DMS153 treated with DMSO at 0.1 percent for 48 hours (cell line): ENCODE results near the gene KCNE5.
"Not testable (repeated sequence)": the region's sequence is repeated elsewhere in the genome, so short reads cannot be mapped to it uniquely, and the experiment has no call there.

Experiments used
- DNase-seq: peaks from one replicate; lab custom pipeline; 2025; ENCODE audit not compliant: unreplicated experiment; lab: John Stamatoyannopoulos, UW

The KCNE5 gene, protein sequence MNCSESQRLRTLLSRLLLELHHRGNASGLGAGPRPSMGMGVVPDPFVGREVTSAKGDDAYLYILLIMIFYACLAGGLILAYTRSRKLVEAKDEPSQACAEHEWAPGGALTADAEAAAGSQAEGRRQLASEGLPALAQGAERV

DNA sequence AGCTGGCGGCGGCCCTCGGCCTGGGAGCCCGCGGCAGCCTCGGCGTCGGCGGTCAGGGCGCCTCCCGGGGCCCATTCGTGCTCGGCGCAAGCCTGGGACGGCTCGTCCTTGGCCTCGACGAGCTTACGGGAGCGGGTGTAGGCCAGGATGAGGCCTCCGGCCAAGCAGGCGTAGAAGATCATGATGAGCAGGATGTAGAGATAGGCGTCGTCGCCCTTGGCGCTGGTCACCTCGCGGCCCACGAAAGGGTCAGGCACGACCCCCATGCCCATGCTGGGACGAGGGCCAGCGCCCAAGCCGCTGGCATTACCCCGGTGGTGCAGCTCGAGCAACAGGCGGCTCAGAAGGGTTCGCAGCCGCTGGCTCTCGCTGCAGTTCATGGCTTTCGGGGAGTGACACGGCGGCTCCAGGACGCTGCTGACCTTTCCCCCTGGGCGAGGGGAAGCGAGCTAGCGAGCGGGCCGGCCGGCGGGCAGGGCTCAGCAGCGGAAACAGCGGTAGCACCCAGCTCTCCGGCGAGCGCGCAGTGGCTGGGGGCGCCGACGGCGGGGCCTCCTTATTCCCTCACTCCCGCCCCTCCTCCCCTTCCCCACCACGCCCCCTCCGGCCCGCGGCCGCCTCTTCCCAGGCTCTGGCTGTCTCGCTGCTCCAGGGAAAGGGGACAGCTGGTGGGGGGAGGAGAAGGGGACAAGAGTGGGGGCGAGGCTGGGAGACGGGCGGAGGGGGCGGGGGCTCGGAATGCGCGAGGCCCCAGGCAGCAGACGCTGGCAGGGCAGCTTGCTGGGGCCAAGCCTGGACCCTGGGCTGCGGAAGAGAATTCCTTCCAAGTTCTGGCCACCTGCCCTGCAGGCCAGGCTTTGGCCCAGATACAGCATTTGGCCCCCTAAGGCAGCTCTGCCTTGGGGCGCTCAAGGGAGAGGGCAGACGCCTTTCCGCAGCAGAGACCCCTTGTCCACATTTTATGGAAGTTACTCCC is at the start of gene KCNE5:
TSS of gene KCNE5 (minus strand) at position 532 of the 976 bp plus-strand sequence. CDS start at position 380, 152 bp downstream.
- no peak for DNase-seq

DNA sequence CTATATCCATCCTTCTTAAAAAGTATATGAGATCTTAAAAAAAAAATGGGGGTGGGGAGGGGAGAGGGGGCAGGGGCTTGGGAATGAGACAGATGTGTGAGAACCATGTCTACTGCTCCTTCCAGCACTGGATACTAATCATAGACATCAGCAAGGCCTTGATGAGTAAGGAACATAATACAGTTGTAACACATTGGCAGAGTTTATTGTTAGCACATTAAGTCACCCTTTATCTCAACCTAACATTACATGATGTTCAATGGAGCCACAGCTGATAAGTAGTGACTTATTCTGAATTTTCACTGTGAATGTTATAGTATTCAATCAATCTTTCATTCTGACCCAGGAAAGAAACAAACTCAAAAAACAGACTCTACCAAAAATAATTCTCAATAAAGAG is 47.3 kb upstream of the KCNE5 start:
- DNase-seq, result no peak

DNA sequence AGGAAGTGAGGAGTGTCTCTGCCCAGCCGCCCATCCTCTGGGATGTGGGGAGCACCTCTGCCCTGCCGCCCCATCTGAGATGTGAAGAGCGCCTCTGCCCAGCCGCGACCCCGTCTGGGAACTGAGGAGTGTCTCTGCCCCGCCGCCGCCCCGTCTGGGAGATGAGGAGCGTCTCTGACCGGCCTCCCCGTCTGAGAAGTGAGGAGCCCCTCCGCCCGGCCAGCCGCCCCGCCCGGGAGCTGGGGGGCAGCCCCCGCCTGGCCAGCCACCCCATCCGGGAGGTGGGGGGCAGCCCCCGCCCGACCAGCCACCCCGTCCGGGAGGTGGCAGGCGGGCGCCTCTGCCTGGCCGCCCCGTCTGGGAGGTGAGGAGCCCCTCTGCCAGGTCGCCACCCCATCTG is 46.2 kb upstream of the KCNE5 start:
- DNase-seq, result not testable (repeated sequence)

DNA sequence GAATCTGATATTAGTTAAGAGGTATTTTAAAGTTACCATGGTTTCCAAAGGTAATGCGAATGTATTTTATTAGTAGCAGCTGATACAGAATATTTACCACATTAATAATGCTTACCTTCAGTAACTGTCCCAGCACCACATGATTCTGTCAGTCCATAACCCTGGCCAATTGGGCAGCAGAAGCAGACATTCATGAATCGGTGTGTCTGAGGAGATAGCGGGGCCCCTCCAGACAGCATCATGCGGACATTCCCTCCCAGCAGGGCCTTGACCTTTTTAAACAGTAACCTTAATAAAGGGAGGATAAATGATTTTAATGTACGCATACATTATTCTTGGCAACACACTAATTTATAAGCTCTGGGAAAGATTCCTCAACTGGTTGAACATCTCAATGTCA is 43.0 kb upstream of the KCNE5 start:
- no peak for DNase-seq

DNA sequence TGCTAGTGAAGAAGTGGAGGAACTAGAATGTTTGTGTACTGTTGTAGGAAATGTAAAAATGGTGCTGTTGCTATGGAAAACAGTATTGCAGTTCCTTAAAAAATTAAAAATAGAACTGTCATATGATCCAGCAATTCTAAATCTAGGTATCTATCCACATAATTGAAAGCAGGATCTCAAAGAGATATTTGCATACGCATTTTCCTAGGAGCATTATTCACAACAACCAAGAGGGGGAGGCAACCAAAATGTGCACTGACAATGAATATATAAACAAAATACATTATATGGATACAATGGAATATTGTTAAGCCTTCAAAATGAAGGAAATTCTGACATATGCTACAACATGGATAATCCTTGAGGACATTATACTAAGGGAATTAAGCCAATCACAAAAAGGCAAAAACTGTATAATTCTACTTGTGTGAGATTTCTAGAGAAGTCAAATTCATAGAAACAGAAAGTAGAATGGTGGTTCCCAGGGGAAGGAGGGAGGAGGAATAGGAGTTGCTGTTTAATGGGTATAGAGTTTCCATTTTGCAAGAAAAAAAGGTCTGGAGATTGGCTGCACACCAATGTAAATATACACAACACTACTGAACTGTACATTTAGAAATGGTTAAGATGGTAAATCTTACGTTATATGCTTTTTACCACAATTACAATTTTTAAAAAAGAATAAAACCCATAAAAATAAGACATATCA is 35.6 kb upstream of the KCNE5 start:
- DNase-seq, result no peak

DNA sequence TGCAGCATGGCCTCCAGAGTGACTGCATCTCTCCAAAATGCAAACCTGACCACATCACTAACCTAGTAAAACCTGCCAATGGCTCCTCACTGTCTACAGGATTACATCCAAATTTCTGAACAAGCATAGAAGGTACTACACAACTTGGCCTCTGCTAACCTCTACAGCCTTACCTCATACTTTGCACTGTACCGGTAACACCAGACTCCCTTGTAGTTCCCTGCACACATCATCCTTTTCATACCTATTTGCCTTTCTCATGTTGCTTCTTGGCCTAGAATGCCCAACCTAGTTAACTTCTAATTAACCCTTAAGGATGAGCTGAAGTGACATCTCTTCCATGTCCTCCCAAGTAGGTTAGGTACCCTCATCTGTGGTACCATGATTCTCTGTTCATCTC is 33.4 kb upstream of the KCNE5 start:
- DNase-seq, result no peak

DNA sequence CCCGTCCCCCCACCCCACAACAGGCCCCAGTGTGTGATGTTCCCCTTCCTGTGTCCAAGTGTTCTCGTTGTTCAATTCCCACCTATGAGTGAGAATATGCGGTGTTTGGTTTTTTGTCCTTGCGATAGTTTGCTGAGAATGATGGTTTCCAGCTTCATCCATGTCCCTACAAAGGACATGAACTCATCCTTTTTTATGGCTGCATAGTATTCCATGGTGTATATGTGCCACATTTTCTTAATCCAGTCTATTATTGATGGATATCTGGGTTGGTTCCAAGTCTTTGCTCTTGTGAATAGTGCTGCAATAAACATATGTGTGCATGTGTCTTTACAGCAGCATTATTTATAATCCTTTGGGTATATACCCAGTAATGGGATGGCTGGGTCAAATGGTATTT is 32.4 kb upstream of the KCNE5 start:
- DNase-seq, result not testable (repeated sequence)

DNA sequence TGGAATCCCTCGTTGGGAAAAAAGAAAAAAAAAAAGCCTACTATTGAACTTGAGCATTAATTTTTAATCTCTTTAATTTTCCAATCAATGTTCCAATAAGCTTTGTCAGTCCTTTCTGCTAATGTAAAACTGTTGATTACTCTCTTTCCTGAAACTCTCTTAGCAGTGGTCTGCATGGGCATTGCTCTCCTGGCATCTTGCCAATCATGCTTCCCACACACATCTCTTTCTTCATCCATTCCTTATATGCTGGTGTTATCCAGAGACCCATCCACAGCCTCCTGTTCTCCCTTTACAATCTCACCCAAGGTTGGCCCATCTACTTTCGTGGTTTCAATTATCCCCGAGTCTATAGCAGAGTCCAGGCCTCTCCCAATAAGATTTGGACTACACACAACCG is 31.8 kb upstream of the KCNE5 start:
- DNase-seq, result no peak

DNA sequence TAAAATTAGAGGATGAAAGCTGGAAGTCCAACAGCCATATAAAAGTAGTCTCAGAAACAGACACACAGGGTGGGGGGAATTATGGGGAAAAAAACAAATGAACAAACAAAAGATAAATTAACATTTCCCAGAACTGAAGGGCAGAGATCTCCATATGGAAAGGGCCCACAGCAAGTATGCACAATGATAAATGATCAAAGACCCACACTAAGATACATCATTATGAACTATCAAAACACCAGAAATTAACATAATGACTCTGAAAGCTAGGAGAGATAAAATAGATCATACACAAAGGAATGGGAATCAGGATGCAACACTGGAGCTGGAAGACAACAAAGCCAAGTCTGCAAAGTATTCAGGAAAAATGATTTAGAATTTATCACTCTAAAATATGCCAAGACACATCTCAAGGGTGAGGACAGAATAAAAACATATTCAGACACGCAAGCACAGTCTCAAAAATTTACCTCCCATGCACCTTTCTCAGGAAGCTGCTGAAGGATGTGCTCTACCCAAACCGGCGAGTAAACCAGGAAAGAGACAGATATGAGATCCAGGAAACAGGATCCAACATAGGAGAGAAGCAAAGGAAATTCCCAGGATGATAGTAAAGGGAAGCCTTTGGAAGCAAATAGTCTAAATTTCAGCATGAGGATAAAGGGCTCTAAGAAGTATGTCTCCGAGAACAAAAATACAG is 30.7 kb upstream of the KCNE5 start:
- no peak for DNase-seq

DNA sequence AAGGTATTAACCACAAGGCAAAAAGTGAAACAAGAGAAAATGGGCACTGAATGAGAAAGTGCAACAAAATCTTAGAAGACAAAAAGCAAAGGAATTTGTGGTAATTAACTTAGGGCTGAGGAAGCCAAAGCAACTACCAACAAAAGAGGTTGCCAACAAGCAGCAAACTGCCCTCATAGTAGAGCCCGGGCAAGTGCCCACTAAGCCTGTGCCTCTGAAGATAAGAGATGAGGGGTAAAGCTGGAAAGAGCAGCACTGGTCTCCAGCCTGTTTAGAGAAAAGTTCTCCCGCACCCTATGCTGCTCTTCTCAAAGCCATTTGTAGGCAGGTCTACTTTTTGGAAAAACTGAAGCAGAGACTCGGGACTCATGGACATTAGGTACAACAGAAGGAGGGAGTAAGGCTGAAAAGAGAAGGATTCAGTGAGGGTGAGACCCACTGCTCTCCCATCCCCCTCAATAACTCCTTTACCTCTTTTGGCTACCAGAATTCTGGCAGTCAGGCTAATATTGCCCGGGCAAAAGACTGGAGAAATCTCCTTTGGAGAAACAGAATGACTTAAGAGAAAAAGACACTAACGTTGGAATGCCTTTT is 29.6 kb upstream of the KCNE5 start:
- no peak for DNase-seq

DNA sequence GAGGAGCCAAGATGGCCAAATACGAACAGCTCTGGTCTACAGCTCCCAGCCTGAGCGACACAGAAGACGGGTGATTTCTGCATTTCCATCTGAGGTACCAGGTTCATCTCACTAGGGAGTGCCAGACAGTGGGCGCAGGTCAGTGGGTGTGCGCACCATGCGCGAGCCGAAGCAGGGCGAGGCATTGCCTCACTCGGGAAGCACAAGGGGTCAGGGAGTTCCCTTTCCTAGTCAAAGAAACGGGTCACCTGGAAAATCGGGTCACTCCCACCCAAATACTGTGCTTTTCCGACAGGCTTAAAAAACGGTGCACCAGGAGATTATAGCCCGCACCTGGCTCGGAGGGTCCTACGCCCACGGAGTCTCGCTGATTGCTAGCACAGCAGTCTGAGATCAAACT is 19.7 kb upstream of the KCNE5 start:
- DNase-seq, result not testable (repeated sequence)

DNA sequence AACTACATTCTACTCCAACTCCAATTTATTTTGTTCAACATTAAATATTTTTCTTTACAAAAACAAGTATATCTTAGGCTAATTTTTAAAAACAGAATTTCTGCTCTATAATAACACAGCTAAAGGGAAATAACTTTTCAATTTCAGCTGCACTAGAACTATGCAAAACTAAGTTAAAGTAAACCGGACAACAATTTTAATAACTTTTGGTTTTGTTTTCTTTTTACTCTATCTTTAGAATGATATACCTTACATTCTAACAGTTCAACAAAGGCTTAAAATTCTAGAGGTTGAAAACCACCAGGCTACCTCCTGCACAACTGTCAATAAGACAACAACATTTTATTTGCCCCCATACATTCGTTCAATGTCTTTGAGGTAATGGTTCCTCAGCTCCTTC is 18.7 kb upstream of the KCNE5 start:
- DNase-seq, result no peak

DNA sequence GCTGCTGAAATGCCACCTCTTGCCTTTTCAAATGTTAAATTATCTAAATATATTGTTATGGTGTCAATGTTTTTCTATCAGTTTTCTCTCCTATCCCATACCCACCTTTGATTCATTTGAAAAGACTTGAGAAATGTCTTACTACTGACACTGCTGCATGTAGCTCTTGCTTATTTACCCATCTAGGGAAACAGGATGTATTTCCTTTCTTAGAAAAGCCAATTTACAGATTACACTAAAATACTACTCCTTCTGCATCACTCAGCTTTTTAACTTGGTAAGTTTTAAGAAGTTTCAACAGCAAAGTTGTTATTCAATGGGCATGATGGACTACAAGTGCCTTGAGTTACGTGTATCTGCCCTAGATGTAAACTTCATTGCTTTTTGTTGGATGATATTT is 13.2 kb upstream of the KCNE5 start:
- no peak for DNase-seq

DNA sequence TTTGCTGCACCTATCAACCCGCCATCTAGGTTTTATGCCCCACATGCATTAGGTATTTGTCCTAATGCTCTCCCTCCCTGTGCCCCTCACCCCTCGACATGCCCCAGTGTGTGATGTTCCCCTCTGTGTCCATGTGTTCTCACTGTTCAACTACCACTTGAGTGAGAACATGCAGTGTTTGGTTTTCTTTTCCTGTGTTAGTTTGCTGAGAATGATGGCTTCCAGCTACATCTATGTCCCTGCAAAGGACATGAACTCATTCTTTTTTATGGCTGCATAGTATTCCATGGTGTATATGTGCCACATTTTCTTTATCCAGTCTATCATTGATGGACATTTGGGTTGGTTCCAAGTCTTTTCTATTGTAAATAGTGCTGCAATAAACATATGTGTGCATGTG is 12.5 kb upstream of the KCNE5 start:
- not testable (repeated sequence) for DNase-seq

DNA sequence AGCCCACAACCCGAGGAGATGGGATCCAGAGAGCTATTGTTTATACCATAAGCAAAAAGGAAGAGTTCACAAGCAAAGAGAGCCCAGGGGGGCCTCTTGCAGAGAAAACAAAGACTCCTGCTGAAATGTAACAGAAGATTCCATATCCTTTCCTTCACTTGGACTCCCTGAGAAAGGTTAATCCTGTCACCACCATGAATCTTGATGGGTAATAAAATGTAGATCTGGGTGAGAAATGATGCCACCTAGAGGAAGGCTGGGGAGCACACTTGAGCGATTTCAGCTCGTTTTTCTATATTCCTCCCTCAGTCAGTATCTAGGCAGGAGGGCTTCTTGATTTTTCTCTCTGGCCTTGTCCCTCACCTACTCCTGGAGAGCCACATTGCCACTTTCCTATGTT is 10.2 kb upstream of the KCNE5 start:
- DNase-seq, result peak; percentile 0

DNA sequence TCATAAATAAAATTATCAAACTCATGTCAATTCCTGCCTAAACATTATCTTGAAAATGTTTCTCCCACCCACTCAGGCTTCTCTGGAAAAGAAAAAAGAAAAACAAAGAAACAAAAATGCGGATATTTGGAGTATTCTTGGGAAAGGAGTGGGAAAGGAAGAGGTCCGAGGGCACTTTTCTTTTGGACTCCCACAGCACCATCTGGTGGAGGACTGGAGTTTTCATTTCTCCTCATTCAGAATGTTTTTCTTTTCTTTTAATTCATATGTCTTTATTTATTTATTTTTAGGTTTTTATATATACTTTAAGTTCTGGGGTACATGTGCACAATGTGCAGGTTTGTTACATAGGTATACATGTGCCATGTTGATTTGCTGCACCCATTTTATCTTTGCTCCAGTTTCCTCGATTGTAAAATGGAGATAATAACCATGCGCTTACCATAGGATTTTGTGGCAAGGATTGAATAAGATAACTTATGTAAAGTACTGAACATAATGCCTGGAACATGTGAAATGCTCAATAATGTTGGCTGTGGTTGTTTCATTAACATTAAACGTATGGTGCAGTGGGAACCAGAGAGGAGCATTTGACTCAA is 8.0 kb upstream of the KCNE5 start:
- no peak for DNase-seq

DNA sequence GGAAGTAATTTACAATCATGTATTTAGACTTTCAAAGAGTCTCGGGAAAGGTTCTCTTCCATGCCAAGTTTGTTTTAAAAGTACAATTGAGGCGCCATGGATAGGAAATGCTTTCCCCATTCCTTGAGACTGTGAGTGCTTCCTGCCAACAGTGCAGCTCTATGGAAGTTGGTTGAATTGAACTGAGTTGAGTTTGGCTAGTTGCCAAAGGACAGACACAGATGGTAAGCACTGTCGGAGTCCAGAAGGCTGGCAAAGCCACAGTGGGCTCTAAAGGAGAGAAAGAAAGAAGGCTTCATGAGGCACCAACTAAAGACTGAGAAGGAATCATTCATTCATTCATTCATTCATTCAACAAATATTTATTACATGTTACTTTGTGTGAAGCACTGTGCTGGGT is 4.3 kb upstream of the KCNE5 start:
- no peak for DNase-seq

DNA sequence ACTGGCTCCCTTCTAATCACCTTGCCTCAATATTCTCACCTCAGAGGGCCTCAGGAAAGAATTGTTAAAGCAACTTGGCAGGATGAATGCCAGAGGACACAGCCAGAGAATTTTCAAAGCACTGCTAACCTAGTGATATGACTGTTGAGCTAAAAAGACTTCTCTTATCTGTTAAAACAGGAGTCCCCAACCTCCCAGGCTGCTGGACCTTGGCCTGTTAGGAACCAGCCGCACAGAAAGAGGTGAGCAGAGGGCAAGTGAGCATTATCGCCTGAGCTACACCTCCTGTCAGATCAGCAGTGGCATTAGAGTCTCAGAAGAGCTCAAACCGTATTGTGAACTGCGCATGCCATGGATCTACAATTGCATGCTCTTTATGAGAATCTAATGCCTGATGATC is 1.7 kb upstream of the KCNE5 start:
- no peak for DNase-seq

DNA sequence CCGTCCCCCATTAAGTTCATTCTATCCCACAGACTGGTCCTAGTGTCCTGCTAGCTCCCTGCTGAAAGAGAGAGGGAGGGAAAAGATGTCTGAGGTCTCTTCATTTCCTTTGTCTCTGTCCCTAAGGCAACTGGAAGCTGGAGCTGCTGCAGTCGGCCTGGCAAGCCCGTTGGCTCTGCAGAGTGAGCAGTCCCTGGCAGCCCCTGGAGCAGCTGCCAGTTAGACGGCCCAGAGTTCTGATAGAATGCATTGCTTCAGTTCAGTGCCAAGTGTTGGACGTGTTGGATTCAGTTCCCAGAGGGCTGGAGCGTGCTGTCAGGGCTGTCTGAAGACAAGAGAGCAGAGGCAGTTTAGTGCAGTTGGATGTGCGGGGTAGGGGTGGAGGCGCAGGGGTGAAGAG is 975 bp downstream of the KCNE5 start:
- DNase-seq, result no peak

DNA sequence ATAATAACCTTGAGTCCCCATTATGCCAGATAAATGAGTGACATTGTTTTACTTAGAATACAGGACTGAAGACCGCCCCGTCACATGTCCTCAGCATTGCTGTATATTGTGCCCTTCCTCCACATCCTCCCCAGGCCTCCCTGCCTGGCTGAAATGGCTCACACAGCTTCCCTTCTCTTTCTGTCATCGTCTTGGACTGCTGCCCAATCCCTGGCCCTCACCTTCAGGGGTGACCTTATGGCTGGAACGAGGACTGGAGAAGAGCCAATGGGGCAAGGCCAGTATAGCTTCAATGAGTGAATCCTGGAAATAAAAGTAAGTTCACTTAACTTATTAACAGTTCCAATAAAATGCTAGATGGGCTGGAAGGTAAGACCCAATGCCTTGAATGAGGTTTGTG is 2.7 kb downstream of the KCNE5 start:
- DNase-seq, result no peak

DNA sequence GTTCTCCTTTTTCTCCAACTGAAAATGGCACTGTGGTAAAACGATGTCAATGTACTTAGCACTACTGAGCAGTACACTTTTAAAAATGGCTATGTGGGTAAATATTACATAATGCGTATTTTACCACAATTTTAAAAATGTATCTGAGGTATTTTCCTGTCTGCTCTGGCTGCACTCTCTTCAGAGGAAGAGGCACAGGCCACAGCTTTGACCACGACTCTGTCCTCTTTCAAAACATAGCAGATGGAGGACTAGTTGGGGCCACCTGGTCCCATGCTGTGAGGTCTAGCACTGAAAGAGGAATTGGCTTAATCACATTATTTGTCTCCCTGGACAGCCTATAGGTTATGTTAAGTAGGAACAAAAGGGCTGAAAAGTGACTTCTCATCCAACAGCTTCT is 5.2 kb downstream of the KCNE5 start:
- no peak for DNase-seq
